Omental fat pad (tissue), 4 donors: ENCODE measurements around the gene SLC34A1. TPM values are rescaled to one million over a fixed set of nuclear protein-coding genes. Genes with fewer than 3 reads are reported as not detected.

Experiments
- ATAC-seq: fragments of 150-250 bp; one replicate; pipeline ENCODE4 v1.9.1; 2016; ENCODE audit warnings: mild to moderate bottlenecking, moderate library complexity; ENCODE audit not compliant: low FRiP score
- DNase-seq: peaks from one replicate; pipeline ENCODE4 v3.0.0-alpha.2; 2019; ENCODE audit warnings: low spot score
- total RNA-seq, 4 donors: library from RNA; depleted of rRNA; stranded (reverse); fragments of >200 nt; gene quantifications; one replicate each; pipeline ENCODE4 v1.1.0, GENCODE V29; 2016
- TF ChIP-seq, protein P1 (sequence below), 3 donors: fragments of 450-650 bp; IDR thresholded peaks; one replicate each; pipeline ENCODE4 v1.5.1; 2016 to 2017; ENCODE audit warnings: antibody characterized with exemption in 3 of 3, mild to moderate bottlenecking in 3 of 3, moderate library complexity in 2 of 3

Gene SLC34A1
- total RNA-seq, 4 donors from 2014 or later: not detected

GRCh38 chr5:177350776-177351391 lies 33.4 kb upstream of the SLC34A1 start:
- TF ChIP-seq, protein P1, sequence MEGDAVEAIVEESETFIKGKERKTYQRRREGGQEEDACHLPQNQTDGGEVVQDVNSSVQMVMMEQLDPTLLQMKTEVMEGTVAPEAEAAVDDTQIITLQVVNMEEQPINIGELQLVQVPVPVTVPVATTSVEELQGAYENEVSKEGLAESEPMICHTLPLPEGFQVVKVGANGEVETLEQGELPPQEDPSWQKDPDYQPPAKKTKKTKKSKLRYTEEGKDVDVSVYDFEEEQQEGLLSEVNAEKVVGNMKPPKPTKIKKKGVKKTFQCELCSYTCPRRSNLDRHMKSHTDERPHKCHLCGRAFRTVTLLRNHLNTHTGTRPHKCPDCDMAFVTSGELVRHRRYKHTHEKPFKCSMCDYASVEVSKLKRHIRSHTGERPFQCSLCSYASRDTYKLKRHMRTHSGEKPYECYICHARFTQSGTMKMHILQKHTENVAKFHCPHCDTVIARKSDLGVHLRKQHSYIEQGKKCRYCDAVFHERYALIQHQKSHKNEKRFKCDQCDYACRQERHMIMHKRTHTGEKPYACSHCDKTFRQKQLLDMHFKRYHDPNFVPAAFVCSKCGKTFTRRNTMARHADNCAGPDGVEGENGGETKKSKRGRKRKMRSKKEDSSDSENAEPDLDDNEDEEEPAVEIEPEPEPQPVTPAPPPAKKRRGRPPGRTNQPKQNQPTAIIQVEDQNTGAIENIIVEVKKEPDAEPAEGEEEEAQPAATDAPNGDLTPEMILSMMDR (IDR thresholded peaks at IDR 0.05): no peak
- DNase-seq: no peak
- ATAC-seq: no peak

DNA sequence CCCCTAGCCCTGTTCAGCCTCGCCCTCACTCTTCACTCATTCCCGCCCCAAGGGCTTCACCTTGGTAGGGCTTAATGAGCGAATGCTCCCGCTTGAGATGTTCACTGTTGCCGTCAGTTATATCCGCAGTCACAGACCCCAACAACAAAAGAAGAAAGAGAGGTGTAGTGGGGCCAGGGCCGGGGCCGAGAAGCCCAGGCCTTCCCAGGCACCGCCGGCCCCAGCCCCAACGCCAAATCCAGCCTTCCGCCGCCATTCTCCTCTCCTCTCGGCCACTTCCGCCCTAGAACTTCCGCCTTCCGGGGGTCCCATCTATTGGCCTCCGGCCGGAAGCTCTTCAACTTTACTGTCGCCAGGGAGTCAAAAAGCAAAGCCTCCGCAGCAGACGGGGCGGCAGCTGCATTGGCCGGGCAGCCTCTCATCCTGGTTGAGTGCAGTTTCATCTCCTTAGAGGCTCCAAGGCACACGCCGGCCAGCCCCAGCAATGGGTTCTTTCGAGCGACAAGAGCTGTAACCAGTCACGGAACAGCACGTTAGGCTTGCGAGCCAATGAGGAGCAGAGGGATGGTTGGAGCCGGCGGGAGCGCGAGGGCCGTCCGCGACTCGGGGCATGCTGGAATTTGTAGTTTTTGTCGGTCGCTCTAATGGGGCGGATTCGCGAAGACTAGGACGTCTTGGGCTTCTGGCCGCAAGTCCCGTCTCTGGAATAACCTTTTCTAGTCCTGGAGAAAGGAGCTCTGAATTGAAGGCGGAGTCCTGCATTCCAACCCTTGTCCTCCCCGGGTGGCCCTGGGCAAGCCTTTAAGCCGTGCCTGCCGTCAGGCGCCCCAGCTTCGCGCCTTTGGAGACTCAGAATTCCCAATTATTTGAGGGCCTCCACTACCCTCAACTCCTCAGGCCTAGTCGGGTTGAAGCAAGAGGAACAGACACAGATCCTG lies 32.6 kb upstream of the SLC34A1 start, which contains the start of gene LMAN2:
Gene LMAN2 (minus strand): TSS at position 277 of the 938 bp plus-strand sequence. CDS start 21 bp downstream, at position 256.
- TF ChIP-seq, protein P1 (IDR thresholded peaks at IDR 0.05): no peak
- ATAC-seq (peak; percentile 97), DNase-seq (peak; percentile 80)

GRCh38 chr5:177353093-177353492 lies 31.1 kb upstream of the SLC34A1 start:
- DNase-seq: no peak
- ATAC-seq: no peak
- TF ChIP-seq, protein P1 (IDR thresholded peaks at IDR 0.05): no peak

DNA sequence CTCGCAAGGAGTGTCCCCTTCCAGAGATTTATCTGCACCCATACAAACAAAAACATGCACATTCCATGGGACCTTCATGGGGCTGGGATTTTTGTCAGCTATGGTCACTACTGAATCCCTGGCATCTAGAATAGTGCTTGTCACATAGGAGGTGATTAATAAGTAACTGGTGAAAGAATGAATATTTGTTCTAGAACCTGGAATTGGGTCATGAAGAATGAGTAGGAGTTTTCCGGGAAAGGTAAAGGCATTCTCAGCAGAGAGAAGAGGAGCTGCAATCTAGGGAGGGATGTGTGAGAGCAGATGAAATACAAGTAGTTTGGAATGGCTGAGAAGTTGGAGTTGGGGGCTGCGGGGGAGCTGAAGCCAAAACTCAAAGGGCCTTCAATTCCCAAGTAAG lies 30.0 kb upstream of the SLC34A1 start:
- ATAC-seq (no peak), DNase-seq (no peak)
- TF ChIP-seq, protein P1 (IDR thresholded peaks at IDR 0.05): no peak

- DNase-seq (no peak), ATAC-seq (no peak)
- TF ChIP-seq, protein P1 (IDR thresholded peaks at IDR 0.05): no peak
Observed at GRCh38 chr5:177354711-177355110, 29.5 kb upstream of the SLC34A1 start.

GRCh38 chr5:177355162-177355867 lies 28.9 kb upstream of the SLC34A1 start:
- ATAC-seq (no peak), DNase-seq (no peak)

More at GRCh38 chr5:177355162-177355867, 28.9 kb upstream of the SLC34A1 start:
- TF ChIP-seq, protein P1 (IDR thresholded peaks at IDR 0.05): no peak
